CD4-positive, alpha-beta T cell treated with Interleukin-21 for 1 hour (primary cell): ENCODE measurements around the gene NCOA4.
"Not testable (repeated sequence)": the region's sequence is repeated elsewhere in the genome, so short reads cannot be mapped to it uniquely, and the experiment has no call there.

Source experiments
- DNase-seq: peaks from one replicate; pipeline ENCODE4 v3.0.0-alpha.2; 2020

Gene NCOA4

DNA sequence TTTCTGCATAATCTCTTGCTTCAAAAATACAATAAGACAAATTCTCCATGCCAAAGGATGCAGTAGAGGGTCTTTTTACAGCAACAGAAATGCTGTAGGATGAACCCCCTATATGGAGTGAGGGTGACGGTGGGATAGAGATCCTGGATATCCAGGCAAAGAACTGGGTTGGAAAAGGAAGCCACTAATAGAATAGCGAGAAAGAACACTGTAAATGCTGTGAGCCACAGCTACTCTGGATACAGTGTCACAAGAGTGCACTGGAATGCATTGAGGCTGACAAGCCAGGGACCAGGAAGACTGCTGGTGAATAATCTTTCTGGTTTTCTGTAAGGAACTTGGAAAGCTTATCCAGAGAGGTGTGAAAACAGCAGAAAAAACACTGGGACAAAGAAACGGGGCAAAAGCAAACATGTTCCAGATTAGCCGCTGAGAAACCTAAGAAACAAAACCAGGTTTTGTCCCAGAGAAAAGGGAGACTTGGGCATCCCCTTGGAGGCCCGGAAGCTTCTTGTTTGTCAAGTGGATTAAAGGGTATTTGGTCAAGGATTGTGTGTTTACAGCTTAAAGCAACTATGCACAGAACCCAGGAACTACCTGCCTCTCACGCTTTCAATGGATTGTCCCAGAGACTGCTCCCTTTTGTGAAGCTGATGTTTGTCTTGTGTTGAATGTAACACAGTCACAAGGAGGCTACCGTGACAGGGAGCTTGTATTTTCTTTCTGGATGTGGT, 21.8 kb upstream of the NCOA4 start:
- DNase-seq = no peak

DNA sequence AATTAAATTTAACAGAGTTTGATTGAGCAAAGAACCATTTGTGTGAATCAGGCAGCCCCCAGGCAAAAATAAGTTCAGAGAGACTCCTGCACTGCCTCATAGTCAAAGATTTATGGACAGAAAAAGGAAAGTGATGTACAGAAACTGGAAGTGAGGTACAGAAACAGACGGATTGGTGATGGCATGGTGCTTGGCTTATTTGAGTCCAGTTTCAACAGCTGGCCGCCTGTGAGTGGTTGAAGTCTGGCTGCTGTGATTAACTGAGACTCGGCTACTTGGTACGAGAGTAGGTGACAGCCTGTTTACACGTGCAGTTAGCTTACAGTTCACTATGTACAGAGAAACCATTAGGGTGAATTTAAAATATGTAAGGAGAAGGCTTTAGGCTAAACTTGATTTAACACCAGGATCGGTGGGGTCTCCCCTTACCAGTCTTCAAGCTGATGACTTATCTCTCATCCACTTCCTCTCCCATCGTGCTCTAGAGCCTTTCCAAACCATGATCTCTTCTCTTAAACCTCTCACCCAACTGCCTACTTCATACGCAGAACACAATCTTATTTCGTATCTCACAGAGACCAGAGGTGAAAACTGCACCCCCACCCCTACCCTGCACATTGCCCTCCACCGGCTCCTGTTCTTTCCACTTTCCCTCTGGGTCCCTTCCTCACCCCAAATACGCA, 20.7 kb upstream of the NCOA4 start:
- DNase-seq = no peak

DNA sequence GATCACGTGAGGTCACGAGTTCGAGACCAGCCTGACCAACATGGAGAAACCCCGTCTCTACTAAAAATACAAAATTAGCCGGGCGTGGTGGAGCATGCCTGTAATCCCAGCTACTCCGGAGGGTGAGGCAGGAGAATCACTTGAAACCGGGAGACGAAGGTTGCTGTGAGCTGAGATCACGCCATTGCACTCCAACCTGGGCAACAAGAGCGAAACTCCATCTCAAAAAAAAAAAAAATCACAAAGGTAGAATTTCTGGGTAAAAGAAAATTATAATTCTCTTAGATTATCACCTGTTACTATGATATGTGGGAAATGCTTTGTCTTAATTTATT, 19.0 kb upstream of the NCOA4 start:
- not testable (repeated sequence) for DNase-seq

- DNase-seq = no peak
Observed at GRCh38 chr10:46048152-46048551, 17.7 kb upstream of the NCOA4 start.

DNA sequence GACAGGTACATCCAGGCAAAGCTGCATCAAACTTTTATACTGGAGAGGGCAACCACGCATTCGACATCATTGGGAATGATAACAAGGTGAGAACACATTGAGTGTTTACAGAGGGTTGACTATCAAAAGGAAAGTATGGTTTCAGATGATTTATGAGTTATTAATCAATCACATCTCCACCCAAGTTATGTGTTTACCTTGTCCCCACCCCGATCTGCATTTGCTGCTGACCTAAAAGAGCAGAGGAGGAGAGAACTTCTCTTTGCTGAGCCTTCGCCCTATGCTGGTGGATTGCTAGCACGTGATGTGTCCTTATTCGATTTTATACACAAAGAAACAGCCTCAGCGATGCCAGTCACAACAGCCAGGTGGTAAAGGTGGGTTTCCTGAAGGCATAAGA, 15.8 kb upstream of the NCOA4 start, which contains the start of gene MSMB:
Gene MSMB (minus strand): TSS at position 9 of the 400 bp plus-strand sequence. CDS start 32 bp downstream, outside the sequence.
- no peak for DNase-seq

- DNase-seq = no peak
Observed at GRCh38 chr10:46042527-46042926, 12.1 kb upstream of the NCOA4 start.

GRCh38 chr10:46040004-46040403, 9.6 kb upstream of the NCOA4 start:
- no peak for DNase-seq

DNA sequence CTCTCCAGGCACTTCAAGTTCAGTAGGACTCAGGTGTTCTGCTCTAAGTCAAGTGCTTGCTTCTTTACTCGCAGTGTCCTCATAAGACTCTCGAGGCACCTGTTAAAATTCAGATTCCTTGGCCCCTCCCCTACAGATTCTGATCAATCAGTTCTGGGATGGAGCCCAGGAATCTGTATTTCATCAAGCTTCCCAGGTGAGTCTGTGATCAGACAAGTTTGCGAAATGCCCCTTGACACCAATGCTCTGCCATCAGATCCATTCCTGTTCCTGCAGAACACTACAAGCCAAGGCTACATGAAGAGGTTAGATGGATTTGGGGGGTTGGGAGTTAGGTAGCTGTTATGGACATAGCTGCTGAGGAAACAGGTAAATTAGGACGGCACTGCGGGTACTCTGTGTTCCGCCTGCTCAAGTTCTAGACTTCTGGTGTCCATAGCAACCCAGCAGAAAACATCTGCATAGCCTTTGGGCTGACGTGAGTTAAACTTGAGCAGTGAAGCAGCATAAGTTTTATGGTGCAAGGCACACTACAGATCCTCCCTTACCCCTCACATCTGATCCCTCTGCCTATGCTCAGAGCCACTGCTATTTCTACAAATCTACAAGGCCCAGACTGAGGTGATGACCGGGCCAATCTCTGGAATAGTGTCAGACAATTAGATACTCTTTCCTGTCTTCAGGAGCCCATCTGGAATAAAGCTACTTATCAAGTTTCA, 6.8 kb upstream of the NCOA4 start:
- DNase-seq = no peak

- DNase-seq = no peak
Observed at GRCh38 chr10:46035923-46036849, 5.8 kb upstream of the NCOA4 start.

DNA sequence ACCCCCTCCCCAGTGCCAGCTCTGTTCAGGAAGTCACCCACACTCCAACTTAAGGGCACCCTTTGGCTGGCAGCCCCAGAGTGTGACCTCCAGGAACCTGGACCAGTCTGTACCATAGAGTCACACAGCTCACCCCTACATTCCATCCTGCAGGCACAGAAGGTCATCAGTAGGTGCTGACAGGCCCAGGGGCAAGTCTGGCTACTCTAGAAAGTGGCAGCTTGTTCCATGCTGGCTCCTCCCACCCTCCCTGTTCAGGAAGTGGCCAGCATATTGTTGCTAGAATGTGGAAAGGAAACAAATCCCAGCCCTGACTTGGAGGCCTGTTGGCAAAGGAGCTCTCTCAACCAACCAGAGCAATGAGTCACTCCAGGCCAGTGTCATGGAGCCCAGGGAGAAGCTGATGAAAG, 3.2 kb upstream of the NCOA4 start:
- DNase-seq = no peak

GRCh38 chr10:46031648-46032532, 1.5 kb upstream of the NCOA4 start:
- DNase-seq = no peak

GRCh38 chr10:46029461-46030030, 877 bp downstream of the NCOA4 start:
- peak; percentile 12 for DNase-seq

GRCh38 chr10:46028584-46029460, 1.6 kb downstream of the NCOA4 start:
- peak; percentile 73 for DNase-seq

DNA sequence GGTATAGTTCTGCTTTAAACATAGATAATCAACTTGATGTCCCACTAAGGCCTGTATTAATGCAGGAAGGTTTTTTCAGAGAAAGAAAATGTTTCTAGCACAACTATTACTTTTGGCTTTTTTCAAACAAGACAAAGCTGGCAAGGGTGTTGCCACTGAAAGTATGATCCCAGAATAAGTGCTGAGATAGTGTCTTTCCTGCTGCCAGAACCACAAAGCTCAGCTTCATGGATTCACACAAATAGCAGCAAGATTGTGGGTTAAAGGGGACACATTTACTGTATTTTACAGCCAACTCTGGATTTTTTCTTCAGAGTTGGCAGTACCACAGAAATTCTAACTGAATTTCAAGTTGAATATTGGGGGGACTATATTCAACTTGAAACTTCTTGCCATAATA, 4.3 kb downstream of the NCOA4 start:
- no peak for DNase-seq

- no peak for DNase-seq
Observed at GRCh38 chr10:46025406-46025805, 5.0 kb downstream of the NCOA4 start.

DNA sequence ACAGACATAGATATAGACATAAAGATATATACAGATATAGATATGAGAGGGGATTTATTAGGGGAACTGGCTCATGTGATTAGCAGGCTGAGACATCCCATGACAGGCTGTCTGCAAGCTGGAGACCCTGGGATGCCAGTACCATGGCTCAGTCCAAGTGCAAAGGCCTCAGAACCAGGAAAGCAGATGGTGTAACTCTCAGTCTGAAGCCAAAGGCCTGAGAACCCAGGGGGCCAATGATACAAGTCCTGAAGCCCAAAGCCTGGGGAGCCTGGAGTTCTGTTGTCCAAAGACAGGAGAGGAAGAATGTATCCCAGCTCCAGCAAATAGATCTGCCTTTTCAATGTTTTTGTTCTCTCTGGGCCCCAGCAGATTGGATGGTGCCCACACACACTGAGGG, 5.5 kb downstream of the NCOA4 start:
- DNase-seq = no peak

- peak; percentile 84 for DNase-seq
Observed at GRCh38 chr10:46022978-46023702, 7.3 kb downstream of the NCOA4 start.

GRCh38 chr10:46020344-46020657, 10.1 kb downstream of the NCOA4 start:
- DNase-seq = no peak

- peak; percentile 15 for DNase-seq
Observed at GRCh38 chr10:46019569-46020343, 10.7 kb downstream of the NCOA4 start.
